ENCODE results near the gene RMI1.

- TF ChIP-seq, protein P1, sequence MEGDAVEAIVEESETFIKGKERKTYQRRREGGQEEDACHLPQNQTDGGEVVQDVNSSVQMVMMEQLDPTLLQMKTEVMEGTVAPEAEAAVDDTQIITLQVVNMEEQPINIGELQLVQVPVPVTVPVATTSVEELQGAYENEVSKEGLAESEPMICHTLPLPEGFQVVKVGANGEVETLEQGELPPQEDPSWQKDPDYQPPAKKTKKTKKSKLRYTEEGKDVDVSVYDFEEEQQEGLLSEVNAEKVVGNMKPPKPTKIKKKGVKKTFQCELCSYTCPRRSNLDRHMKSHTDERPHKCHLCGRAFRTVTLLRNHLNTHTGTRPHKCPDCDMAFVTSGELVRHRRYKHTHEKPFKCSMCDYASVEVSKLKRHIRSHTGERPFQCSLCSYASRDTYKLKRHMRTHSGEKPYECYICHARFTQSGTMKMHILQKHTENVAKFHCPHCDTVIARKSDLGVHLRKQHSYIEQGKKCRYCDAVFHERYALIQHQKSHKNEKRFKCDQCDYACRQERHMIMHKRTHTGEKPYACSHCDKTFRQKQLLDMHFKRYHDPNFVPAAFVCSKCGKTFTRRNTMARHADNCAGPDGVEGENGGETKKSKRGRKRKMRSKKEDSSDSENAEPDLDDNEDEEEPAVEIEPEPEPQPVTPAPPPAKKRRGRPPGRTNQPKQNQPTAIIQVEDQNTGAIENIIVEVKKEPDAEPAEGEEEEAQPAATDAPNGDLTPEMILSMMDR (IDR thresholded peaks at IDR 0.05) = no peak
- no peak for TF ChIP-seq POLR2A (IDR thresholded peaks at IDR 0.05)
These were observed 14.4 kb upstream of the RMI1 start for GRCh38 chr9:83966209-83966582.

All from uterus (tissue), 2 donors.